GM12872 (cell line): ENCODE results near the gene ZNF503.

ENCODE experiments used
- CTCF ChIP-seq: IDR thresholded peaks from 3 replicates; pipeline ENCODE4 v1.5.1; 2011; ENCODE audit warnings: low read depth, mild to moderate bottlenecking, low read length, moderate library complexity; ENCODE audit not compliant: insufficient read depth

ZNF503 gene

DNA sequence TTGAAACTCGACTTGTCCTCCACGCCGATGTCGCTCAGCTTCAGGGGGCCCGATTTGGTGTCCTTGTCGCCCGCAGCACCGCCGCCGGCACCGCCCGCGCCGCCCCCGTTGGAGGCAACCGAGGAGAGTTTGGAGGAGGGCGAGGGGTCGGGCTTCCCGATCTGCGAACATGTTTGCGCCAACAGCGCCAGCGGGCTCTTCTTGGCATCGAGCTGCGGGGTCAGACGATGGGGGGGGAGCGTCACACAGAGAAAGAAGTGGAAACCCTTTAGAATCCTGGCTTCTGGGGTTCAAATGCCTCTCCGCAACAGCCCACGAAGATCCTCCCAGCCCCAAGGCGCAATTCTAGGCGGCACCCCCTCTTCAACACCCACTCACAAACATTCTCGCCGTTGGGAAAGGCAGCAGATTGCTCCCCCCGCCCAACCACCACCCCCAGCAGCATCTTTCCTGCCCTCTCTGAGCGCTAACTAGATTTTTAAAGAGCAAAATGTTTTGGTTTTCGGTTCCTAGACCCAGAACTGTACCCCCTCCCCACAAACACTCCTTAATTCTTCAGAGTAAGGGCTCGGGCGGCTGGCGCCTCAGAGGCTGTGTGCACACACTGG is 1.3 kb downstream of the ZNF503 start:
- no peak for TF ChIP-seq CTCF

- TF ChIP-seq CTCF, result peak; percentile 54
Measured at GRCh38 chr10:75399461-75400162, 2.0 kb downstream of the ZNF503 start.

GRCh38 chr10:75398692-75399460 is 2.7 kb downstream of the ZNF503 start:
- no peak for TF ChIP-seq CTCF

- TF ChIP-seq CTCF, result no peak
Measured at GRCh38 chr10:75398200-75398691, 3.3 kb downstream of the ZNF503 start.

DNA sequence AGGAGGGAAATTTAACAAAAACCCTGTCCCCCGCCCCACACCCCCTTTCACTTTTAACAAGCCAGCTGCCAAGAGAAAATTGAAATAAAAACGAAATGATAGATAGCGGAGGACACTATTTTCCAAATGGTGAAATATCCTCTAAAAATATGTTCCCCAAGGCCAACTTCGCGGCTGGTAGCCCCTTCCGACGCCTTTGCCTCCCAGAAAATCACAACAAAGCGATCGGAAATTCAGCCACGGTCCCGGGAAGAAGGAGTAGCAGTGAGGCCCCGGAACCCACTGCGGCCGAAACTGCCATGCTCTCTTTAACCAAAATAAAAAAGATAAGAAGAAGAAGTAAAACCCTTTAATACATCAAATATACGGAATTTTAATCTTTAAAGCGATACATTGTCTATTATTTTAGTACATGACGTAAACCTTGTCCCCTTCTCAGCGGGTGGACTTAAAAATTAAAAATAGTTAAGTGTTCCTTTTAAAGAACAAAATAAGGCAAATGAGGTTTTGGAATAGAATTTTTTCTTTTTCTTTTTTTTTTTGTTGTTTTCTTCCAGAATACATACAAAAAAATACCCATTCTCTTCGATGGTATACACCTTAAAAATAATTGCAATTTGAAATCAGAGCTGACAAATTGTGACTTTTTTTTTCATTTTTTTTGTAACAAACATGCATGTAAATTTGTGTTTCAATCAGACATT is 3.9 kb downstream of the ZNF503 start:
- TF ChIP-seq CTCF, result no peak

- TF ChIP-seq CTCF, result no peak
Measured at GRCh38 chr10:75396631-75397495, 4.7 kb downstream of the ZNF503 start.
